ENCODE measurements around the gene BCR. TPM values are rescaled to one million over a fixed set of nuclear protein-coding genes. Genes with fewer than 3 reads are reported as not detected.

BCR gene
- total RNA-seq, 4 donors from 2014 or later, result 19.2 to 63.5 (median 24.8) TPM

- no peak for TF ChIP-seq CTCF (IDR thresholded peaks at IDR 0.05; ENCODE audit: low read depth)
Observed at GRCh38 chr22:23306926-23307325, 126.6 kb downstream of the BCR start.

GRCh38 chr22:23313791-23314567 lies 133.7 kb downstream of the BCR start:
- no peak for TF ChIP-seq CTCF (IDR thresholded peaks at IDR 0.05; ENCODE audit: low read depth)

GRCh38 chr22:23315341-23315917 lies 135.1 kb downstream of the BCR start:
- TF ChIP-seq CTCF (IDR thresholded peaks at IDR 0.05; ENCODE audit: low read depth), result no peak

GRCh38 chr22:23325183-23325582 lies 144.9 kb downstream of the BCR start:
- TF ChIP-seq CTCF (IDR thresholded peaks at IDR 0.05; ENCODE audit: low read depth), result no peak

GRCh38 chr22:23351321-23351720 lies 171.0 kb downstream of the BCR start:
- no peak for TF ChIP-seq CTCF (IDR thresholded peaks at IDR 0.05; ENCODE audit: low read depth)

- TF ChIP-seq CTCF (IDR thresholded peaks at IDR 0.05; ENCODE audit: low read depth), result no peak
Observed at GRCh38 chr22:23353004-23353403, 172.7 kb downstream of the BCR start.

- TF ChIP-seq CTCF (IDR thresholded peaks at IDR 0.05; ENCODE audit: low read depth), result no peak
Observed at GRCh38 chr22:23353696-23354095, 173.4 kb downstream of the BCR start.

Measured in subcutaneous adipose tissue (tissue), 4 donors.